ENCODE results near the gene ZNF527.
"Not testable (repeated sequence)": the region's sequence is repeated elsewhere in the genome, so short reads cannot be mapped to it uniquely, and the experiment has no call there.

Gene ZNF527

DNA sequence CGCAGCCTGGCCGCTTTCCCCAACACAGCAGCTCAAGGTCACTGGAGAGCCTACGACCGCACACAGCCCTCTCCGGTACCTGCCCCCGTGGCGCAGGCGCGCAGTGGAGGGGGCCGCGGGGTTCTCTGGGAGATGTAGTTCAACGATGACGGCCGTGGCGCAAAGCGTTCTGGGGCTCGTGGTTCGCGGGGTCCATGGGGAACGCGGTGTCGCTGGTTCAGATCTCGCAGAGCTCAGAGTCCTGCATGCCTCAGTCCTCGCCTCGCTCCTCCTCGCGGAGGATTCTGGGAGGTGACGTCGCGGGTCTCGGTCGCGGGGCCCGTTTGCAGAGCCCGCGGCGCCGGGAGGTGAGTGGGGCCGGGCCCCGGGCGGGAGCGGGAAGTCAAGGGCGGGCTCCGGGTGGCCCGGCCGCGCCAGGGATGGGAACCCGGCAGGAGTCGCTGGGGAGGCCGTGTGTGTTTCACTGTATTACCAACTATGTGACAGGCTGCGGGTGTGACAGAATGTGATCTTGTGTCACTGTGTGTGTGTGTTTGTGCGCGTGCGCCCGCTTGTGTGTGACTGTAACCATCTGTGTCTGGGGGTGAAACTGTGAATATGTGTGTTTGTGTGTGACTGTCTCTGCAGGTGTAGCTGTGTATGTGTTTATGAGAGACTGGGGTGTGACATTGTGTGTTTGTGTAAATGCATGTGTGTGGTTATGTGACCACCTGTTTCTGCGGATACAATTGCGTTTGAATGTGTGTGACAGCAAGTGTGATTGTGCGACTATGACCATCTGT, at the start of gene ZNF527:
Gene ZNF527 (plus strand): TSS at position 220 of the 782 bp plus-strand sequence. CDS start 3,100 bp downstream, outside the sequence.
- peak; percentile 78 for DNase-seq

DNA sequence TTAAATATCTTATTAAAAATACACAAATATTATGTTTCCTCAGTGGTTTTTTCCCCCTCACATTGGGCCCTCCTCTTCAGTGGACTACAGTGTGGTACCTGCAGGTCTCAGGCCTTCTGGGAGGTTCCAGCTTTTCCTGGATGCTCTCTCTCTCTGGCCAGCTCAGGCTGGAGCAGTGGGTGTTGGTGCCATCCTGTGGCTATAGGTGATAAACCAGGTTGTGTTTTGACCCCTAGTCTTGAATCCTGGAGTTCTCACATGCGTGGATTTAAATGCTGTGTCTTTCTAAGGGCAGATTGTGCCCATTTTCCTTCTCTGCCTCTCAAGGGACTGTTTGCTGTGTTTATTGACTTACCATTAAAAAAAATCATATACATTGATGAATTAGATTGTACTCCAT, 41.2 kb upstream of the ZNF527 start:
- no peak for DNase-seq

DNA sequence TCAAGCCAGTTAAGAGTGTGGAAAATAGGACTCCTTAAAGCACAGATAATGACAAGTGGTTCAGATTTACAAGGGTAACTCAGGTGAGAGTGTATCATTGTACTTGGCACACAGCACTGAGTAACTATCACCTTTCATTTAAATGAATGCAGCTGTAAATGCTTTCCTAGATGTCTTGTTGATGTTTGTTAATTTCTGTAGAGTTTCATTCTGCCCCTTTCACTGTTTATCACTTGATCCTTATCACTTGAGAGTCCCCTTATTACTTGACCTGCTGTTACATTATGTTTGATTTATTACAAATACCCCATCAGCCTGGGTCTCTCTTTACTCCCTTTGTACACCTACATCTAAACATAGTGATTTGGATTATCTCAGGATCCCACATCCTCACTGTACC, 38.1 kb upstream of the ZNF527 start:
- no peak for DNase-seq

DNA sequence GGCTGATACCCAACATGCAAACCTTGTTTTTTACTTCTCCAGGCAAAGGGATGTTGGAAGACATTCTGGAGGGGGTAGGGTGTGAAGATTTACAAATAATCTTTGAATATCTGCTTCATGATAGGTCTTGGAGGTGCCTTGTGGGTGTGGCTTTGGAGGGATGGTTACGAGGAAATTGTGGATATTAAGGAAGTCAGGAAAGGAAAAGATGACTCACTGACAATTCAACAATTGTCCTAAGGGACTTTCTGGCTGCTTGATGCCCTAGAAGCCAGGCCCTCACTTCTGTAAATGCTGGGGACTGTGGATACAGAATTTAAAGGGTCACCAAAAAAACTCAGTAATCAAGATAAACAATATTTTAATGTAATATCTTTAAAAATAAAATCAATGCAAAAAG, 37.4 kb upstream of the ZNF527 start:
- no peak for DNase-seq

DNA sequence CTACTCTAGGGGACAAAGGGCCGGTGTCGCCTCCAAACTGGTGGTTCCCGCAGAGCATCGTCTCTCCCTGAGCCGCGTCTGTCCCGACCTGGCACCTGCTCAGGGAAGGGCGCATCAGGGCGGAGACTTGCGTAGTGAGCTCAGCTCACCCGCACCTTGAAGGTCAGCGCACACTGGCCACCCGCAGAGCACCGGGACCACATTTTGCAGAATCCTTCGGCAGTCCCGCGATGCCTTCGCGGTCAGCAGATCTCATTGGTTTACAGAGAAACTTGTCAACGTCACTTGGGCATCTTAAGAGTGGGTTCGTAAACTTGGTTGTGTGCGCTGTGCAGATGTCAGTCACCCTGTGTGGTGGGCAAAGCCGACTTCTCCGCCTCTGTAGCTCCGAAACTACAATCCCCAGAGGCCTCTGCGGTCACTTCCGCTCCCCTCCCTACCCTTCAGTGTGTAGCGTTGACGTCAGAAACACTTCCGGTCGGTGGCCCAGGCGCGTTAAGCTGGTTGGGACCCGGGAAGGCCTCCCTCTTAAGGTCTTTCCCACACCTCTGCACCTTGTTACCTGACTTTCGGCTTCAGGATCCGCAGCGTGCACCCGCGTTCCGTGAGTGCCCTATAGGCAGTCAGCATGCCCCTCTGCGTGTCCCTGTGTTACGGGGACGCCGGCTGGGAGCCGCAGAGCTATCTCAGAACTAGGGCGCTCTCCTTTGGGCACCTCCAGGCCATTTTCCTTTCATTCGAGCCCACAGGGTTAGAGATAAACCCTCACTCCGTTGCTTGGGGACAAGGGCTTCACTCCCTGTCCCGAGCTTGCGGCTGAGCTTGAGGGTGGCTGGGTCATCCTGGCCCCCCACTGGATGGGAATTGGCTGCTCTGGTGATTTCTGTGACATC, 36.5 kb upstream of the ZNF527 start:
- DNase-seq = no peak

DNA sequence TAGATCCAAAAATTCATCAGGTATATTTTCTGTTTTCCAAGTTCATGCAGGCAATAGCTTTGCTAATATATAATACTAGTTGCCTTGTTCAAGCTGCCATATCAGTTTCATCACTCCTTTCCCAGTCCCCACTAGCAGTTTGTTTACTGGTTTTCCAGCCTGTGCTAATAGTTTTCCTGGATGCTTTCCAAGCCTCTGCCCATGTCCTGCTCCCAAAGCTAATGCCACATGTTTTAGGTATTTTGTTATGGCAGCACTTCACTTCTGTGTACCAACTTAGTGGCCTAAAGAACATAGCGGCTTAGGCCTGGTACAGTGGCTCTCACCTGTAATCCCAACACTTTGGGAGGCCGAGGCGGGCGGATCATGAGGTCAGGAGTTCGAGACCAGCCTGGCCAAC, 28.1 kb upstream of the ZNF527 start:
- no peak for DNase-seq

DNA sequence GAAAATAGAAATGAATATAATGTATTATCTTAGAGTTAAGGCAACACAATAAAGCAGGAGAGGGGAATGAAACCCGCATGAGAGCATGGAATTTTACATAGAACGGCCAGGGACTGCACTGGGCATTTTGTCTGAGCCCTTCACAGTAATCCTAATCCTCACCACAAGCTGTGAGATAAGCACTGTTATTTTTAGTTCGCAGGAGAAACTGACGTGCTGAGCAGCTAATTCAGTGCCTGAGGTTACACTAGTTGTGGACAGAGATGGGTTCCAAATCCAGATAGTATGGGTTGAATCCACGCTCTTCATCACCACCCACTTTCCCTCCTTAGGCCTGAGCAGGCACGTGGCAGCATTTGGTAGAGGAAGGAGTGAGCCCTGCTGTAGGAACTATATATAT, 24.8 kb upstream of the ZNF527 start:
- DNase-seq = no peak

DNA sequence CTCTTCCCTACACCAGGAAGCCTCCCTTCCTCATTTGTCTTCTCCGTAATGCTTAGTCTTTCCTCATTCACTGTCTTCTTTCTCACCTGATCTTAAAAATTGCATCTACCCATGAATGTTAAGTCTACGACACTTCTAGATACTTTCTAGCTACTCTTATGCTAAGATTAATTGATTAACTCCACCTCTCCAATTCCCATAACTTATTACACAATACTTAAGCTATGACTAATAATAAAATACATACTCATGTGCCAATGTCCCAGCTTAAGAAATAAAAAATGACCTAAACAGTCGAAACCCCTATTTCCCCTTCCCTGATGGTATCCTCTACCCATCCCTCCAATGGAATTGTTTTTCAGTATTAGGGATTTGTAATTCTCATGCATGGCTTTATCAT, 22.8 kb upstream of the ZNF527 start:
- DNase-seq = no peak

DNA sequence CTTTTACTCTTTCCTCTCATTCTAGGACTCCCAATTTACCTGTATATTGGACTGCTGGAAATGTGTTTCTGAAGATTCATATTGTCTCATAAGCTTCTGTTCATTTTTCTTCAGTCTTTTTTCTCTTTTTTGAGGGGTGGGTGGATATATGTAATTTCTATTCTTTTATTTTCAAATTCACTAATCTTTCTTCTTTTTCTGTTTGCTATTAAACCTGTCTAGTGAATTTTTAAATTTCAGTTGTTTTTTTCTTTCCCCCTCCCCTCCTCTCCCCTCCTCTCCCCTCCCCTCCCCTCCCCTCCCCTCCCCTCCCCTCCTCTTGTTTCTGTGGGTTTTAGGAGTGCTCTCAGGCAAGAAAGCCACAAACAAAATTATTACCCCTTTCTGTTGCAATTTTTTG, 16.9 kb upstream of the ZNF527 start:
- DNase-seq = no peak

DNA sequence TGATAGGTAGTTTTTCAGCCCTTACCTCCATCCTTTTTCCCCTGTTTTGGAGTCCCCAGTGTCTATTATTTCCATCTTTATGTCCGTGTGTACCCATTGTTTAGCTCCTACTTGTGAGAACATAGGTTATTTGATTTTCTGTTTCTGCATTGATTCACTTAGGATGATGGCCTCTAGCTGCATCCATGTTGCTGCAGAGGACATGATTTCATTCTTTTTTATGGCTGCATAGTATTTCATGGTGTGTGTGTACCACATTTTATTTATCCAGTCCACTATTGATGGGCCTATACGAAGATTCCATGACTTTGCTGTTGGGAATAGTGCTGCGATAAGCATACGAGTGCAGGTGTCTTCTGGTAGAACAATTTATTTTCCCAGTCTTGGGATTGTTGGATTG, 15.0 kb upstream of the ZNF527 start:
- DNase-seq = no peak

DNA sequence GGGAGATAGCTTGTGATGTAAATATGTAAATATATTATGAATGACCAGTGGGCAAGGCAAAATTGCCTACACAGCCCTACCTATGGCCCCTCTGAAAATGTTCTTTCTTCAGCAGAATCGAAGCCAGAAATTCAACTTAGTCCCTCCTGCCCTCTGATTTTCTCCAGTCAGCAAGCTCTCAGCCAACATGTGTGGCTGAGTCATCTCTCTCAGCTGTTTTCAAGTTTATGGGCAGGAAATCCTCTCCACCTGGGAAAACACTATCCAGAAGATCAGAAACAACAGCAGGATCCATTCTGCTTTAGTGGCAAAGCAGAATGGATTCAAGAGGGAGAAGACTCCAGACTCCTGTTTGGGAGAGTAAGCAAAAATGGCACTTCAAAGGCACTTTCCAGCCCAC, 8.9 kb upstream of the ZNF527 start:
- no peak for DNase-seq

DNA sequence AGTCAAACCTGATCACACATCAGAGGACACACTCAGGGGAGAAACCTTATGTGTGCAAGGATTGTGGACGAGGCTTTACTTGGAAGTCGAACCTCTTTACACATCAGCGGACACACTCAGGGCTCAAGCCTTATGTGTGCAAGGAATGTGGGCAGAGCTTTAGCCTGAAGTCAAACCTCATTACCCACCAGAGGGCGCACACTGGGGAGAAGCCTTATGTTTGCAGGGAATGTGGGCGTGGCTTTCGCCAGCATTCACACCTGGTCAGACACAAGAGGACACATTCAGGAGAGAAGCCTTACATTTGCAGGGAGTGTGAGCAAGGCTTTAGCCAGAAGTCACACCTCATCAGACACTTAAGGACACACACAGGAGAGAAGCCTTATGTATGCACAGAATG, 8.2 kb upstream of the ZNF527 start:
- DNase-seq = no peak

DNA sequence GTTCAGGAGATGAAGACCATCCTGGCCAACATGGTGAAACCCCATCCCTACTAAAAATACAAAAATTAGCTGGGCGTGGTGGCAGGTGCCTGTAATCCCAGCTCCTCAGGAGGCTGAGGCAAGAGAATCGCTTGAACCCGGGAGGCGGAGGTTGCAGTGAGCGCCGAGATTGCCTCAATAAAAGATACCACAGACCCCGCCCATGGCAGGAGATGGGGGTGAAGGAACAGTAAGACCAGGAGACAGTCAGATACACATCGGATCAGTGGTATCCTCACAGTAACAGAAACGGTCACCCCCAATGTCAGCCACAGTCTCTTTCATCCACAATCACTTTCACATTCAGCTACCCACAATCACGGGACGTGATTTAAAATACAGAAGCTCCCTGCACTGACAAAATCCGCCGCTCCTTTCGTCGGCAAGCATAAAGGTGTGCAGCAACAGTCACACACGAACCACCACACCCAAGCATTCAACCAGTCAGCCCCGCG, 466 bp upstream of the ZNF527 start:
- DNase-seq = not testable (repeated sequence)

DNA sequence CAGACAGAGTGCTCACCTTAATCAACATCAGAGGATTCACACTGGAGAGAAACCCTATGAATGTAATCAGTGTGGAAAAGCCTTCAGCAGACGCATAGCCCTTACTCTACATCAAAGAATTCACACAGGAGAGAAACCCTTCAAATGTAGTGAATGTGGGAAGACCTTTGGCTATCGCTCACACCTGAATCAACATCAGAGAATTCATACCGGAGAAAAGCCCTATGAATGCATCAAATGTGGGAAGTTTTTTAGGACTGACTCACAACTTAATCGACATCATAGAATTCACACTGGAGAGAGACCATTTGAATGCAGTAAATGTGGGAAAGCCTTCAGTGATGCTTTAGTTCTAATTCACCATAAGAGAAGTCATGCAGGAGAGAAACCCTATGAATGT, 18.3 kb downstream of the ZNF527 start:
- no peak for DNase-seq

DNA sequence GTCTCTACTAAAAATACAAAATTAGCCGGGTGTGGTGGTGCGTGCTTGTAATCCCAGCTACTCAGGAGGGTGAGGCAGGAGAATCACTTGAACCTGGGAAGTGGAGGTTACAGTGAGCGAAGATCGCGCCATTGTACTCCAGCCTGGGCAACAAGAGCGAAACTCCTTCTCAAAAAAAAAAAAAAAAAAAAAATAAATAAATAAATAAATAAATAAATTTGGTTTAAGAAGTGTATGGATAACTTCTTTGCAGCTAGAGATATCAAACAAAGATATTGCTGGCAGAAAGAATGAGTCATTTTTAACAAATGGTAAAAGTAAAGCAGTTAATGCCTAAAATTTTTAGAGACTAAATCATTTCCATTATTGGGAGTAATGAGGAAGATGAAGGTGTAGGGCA, 20.5 kb downstream of the ZNF527 start:
- not testable (repeated sequence) for DNase-seq

DNA sequence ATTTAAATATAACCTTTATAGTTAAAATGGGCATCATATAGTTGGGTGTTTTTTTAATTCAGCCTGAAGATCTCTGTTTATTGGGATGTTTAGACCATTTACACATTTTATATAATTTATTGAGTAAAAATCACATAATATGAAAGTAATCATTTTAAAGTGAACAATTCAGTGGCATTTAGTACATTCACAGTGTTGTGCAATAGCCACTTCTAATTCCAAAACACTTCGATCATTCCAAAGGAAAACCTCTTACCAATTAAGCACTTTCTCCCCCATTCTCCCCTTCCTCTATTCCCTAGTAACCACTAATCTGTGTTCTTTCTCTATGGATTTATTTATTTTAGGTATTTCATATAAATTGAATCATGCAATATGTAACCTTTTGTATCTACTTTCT, 30.2 kb downstream of the ZNF527 start:
- DNase-seq = no peak

DNA sequence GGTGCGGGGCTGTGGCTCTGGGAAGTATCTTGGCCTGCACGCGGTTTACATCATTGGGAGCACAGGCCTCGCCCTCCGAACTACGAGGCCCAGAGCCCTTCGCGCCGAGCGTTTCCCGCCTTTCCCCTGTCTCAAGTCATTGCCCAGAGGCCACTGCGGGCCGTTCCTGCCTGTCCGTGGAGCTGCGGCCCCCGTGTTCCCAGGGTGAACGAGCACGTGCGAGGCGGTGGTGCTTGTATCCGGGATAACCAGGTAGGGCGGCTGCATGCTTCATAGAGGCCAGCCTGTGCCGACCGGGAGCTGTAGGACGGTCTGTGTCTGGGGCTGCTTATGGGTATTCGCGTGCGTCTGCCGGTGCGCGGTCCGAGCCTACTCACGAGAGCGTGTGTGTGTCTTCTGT, 32.5 kb downstream of the ZNF527 start:
- DNase-seq = no peak

DNA sequence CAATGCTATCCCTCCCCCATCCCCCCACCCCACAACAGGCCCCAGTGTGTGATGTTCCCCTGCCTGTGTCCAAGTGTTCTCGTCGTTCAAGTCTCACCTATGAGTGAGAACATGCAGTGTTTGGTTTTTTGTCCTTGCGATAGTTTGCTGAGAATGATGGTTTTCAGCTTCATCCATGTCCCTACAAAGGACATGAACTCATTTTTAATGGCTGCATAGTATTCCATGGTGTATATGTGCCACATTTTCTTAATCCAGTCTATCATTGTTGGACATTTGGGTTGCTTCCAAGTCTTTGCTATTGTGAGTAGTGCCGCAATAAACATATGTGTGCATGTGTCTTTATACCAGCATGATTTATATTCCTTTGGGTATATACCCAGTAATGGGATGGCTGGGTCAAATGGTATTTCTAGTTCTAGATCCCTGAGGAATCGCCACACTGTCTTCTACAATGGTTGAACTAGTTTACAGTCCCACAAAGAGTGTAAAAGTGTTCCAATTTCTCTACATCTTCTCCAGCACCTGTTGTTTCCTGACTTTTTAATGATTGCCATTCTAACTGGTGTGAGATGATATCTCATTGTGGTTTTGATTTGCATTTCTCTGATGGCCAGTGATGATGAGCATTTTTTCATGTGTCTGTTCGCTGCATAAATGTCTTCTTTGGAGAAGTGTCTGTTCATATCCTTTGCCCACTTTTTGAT, 35.4 kb downstream of the ZNF527 start:
- not testable (repeated sequence) for DNase-seq

DNA sequence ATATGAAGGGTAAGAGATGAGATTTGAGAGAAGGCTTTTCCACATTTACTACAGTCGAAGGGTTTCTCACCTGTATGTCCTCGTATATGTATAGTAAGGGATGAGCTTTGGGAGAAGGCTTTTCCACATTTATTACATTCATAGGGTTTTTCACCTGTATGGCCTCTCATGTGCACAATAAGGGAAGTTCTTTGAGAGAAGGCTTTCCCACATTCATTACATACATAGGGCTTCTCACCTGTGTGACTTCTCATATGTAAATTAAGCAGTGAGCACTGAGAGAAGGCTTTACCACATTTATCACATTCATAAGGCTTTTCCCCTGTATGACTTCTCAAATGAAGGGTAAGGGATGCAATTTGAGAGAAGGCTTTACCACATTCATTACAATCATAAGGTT, 41.8 kb downstream of the ZNF527 start:
- DNase-seq = no peak

DNA sequence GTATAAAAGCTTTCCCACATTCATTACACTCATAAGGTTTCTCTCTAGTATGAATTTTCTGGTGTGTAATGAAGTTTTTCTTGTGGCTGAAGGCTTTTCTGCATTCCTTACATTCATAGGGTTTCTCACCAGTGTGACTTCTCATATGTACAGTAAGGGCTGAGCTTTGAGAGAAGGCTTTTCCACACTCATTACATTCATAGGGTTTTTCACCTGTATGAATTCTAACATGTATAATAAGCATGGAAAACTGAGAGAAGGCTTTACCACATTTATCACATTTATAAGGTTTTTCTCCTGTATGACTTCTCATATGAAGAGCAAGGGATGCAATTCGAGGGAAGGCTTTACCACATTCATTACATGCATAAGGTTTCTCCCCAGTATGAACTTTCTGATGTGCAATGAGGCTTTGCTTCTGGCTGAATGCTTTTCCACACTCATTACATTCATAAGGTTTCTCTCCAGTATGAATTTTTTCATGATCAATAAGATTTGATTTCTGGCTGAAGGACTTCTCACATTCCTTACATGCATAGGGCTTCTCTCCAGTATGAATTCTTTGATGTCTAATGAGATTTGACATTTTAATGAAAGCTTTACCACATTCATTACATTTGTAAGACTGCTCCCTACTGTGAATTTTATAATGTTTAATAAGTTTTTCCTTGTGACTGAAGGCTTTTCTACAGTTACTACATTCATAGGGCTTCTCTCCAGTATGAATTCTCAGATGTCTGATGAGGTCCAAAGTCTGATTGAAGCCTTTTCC, 42.6 kb downstream of the ZNF527 start:
- no peak for DNase-seq
